Activated naive CD4-positive, alpha-beta T cell treated with anti-CD3 and anti-CD28 coated beads, Interleukin-2, amount 50 U/mL, for 16 hours (primary cell): Measurements from ENCODE around the gene SEMA5B.
A peak's percentile ranks its signal among the peaks of the same experiment; 100 is the strongest.

Source experiments
- DNase-seq: peaks from one replicate; pipeline ENCODE4 v3.0.0-alpha.2; 2020

The SEMA5B gene

DNA sequence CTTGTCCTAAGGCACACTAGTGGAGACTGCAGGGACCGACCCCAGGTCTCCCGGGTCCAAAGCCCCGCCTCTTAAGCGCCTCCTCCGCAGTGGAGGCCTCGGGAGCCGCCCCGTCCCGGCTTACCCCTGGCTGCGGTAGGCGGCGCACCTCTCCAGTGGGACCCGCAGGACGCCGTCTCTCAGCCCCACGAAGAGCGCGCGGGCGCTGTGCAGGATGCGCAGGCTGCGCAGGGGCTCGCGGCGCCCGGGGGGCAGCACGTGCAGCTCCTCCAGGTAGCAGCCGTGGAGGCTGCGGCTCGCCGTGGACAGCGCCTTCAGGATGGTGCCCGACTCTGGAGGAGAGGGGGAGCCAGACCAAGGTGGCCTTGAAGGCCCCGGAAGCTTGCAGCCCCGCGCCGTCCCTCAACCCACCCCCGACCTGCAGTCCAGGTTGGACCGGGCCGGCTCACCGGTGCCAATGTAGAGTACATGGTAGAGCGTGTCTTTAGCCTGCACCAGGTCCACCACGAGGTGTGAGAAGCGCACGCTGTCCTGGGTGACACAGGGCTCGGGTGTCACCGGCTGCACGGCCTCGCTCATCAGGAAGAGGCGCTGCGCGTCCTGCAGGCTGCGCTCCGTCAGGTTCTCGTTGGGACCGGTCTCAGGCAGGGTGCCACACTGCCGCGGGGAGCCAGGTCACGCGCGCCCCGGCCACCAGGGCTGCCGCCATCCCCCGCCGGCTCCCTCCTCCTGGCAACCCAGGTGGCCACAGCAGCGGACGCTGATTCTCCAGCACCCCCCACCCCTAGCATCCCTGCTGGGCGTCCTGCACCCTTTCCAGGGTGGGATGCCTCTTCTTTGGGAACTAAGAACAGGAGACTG lies 105.5 kb downstream of the SEMA5B start:
- peak; percentile 21 for DNase-seq

DNA sequence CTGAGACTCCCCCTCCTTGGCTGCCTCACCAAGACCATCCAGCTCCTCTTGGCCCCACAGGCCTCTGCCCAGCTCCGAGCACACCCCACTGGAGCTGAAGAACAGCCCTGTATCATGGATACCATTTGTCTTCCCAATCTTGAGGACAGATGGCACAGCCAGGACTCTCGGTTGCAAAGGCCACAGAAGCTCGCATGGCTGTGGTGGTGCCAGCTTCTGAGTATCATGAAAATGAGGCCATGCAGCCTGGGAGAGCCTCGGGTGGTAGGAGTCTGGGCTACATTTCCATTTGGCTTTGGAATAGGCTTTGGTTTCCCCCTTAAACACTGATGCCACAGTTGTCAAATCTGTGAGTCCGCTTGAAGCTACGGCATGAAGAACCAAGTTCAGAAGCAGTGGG lies 106.6 kb downstream of the SEMA5B start:
- DNase-seq: no peak

DNA sequence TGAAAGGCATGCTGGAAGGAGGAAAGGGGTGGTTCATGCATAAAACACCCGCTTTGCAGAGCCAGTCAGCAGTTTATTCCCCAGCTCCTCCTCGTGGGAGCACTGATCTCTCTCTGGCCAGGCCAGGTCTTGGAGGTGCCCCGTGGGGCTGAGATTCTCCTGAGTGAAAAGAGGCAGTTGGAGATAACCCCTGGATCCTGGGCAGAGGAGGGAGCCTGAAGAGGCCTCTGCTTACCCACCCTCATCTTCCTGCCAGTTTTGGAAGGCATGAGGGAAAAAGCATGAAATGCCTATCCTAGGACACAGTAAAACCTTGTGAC lies 108.3 kb downstream of the SEMA5B start:
- DNase-seq: no peak

DNA sequence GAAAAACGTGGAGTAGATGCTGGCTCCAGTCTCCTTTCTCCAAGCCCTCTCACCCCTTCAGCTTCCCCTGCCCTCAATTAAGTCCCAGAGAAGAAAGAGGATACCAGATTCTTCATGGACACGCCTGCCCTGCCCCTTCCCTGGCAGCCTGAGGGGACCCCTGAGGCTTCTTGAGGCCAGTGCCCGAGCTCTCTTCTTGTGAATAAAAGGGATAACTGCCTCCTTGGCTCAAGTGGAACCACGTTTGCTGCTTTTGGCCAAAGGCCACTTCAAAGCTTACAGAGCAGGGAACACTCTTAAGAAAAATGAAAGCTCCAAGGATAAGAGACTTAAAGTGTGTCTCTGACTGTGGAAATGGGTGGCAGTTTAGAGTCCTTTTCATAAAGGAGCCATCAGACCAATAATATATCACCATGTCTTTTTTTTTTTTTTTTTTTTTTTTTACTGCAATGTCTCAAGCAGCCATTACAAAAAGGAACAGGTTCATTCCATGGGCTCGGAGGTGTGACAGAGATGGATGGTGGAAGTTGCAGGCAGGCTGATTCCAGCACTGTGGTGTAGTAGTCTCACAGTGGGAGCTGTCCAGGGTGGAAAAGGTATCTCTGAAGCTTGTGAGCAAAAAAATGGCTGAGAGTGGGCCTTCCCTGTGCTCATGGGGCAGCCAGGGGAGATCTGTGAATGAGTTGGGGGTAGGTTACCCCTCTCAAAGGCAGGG lies 108.8 kb downstream of the SEMA5B start:
- DNase-seq: no peak

DNA sequence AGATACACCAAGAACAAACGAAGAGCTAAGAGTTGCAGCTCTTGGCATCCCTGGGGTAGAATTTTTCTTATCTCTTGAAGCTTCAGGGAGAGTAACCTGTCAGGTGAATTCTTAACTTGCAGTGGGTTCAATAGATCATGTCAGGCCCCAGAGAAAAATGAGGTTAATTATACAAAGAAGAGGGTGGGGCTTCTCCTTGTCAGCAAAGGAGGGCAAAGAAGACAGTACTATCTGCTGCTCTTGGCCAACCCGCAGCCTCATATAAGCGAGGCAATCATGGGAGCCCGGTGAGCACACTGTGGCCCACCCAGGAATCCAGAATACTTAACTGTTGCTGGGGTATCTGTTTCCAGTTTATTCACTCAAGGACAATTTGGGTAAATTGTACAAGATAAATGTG lies 110.2 kb downstream of the SEMA5B start:
- DNase-seq: no peak

DNA sequence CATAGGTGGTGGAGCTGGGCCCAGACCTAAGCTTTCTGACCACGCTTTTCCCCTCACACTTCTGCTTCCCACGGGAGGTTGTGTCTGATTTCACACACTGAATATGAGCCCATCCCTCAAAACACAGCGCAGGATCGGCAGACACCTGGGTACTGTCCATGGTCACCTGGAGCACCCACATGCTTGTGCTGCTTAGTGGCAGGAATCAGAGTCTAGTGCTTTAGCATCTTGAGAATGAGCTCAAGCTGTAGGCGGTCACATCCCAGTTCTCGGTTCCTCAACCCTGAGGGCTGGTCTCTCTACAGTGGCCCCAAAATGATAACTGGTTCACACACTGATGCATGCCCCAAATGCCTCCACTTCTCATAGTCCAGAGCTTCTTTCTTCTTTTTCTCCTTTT lies 111.0 kb downstream of the SEMA5B start:
- no peak for DNase-seq

DNA sequence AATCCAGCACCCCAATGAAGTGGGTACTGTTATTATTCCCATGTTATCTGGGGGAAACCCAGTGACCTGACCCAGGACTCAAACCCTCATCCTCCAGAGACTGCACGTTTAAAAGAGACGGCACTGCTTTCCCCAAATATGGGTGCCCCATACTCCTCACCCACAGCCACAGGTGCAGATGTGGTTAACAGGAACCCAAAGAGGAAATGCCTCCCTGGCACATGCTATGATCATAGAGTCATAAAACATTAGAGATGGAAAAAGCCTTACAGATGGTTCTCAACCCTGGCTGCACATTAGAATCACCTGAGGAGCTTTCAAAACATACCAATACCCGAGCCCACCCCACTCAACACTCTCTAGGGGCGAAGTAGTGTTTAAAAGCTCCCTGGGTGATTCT lies 111.5 kb downstream of the SEMA5B start:
- DNase-seq: no peak

DNA sequence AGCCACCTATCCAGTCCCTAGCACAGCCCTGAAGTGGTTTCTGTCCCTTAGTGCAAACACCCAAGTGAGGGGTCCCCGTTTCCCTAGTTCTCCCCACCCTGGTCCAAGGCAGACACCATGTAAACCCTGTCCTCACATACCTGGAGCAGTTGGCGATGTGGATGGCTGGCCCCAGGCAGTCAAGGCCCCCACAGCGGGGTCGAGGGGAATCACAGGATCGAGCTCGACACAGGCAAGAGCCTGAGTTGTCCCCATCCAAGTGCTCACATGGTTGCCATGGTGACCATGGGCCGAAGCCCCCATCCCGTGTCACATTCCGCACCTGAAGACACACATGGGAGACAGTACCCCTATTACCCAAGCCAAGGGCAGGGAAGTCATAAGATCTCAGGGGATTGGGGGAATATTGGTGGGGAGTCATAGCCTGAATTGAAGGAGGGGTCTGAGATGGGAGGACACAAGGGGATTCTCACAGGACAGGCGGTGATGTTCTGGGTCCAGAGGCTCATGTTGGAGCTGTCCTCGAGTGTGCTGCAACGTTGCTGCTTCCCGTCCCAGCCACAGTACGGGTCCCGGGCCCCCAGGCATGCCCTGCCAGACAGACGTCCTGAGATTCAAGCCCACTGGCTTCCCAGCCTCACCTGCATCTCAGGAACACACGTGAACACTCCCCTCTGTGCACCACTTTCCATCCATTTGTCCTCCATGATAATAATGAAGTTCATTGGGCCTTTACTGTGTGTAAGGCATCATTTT lies 112.1 kb downstream of the SEMA5B start:
- no peak for DNase-seq

DNA sequence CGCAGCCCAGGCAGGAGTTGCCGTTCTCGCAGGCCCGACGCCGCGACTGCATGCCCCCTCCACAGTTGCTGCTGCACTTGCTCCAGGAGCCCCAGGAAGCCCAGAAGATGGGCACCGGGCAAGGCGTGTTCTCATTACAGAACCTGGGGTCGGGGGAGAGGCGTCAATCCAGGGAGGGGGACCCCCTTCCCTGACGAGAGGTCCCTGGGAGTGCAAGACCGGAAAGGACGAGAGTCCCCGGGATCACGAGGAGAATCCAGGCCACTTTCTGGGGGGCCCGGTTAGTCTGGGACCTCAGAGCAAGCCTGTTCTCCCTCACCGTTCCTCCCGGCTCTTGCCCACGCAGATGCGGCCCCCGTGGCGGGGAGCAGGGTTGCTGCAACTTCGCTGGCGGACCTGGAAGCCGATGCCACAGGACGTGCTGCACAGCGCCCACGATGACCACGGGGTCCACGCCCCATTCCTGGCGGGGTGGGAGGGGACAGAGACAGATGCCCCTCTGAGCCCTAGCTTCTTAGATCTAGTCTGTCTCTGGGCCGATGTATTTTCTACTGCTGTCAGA lies 113.9 kb downstream of the SEMA5B start:
- no peak for DNase-seq

DNA sequence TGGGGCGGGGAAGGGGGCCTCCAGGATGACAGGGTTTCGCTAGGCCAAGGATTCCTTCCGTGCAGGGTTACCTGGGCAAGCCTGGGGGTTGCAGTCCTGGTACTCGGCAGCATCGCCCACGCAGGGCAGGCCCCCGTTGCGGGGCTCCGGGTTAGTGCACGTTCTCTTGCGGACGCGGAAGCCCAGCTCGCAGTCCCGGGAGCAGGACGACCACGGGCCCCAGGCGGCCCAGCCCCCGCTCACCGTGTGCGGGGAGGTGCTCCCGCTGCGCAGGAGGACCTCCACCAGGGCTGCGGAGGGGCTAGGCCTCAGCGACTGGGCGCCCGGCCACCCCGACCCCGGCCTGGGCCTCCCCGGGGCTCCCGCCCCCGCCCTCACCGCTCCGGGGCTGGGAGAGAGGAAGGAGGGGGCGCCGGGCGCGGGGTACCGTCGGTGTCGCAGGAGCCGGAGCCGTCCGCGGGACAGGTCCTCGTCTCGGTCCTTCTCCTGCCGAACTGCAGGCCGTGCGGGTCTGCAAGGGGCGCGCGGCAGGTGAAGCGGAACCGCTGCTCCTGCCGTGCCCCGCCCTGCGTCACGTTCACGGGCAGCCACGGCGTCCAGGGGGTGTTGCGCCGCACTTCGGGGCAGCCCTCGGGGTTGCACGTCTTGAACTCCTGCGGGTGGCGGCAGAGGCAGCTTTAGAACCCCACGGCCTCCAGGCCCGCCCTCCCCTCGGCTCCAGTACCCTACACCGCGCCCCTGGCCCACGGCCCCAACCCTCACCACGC lies 114.6 kb downstream of the SEMA5B start:
- DNase-seq: no peak

DNA sequence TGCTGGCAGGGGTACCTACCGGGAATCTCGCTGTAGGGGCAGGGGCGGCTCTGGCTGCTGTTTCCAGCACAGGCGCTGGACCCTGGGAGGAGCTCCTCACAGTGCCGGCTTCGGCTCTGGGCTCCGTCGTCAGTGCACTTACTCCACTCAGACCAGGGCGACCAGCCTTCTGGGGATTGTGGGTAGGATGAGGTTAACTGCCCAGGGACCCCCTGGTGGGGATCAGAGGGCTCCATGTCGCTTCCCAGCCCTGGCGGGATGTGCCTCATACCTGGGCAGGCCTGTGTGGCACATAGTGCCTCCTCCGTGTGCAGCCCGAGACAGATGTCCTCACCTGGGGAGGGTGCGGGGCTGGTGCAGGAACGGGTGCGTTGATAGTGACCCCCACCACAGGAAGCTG lies 115.7 kb downstream of the SEMA5B start:
- DNase-seq: no peak

DNA sequence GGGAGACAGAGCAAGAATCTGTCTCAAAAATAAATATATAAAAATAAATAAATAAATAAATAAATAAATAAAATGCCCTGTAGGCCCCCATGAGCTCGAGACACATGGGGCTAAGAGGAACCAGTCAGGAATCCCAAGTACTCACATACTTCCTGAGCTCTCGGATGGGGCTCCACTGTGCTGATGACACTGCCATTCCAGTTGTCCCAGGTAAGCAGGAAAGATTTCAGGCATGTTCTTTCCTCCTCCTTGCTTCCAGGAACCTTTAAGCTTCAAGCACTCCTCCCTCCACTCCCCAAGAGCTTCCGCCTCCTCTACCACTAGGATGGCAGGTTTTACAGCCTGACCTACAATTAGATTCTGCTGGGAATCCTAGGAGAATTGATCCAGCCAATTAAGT lies 119.3 kb downstream of the SEMA5B start:
- DNase-seq: no peak

DNA sequence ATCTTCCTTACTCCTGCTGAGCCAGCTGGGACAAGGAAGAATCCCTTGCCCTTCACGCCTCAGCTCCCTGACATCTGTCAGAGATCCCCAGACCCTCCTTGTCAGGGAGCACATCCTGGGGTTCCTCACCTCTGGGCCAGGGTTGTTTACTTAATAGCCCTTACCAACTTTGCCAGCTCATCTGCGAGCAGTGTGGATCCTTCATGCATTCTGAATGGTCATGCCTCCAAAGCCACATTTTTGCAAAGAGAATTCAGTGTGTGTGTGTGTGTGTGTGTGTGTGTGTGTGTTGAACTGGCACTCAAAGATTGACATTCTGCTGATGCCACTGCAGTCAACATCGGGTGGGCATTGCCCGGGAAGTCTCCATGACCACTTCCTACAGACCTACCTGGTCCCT lies 120.1 kb downstream of the SEMA5B start:
- DNase-seq: no peak

DNA sequence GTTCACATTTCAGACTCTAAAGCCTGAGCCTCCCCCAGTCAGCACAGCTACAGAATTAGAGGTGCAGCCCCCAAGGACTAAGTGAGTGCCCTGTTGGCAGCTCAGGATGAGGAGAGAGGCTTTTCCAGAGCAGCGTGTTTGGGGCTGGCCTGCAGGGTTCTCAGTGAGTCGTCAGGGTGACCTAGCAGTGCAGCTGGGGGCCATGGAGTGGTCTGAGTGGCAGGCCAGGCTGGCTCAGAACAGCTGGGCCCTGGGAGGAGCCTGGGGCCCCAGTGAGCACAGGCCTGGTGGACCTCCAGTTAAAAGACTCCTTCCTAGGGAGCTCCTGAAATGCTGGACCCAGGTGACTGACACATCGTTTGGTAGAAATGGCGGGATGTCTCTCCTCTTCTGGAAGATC lies 124.4 kb downstream of the SEMA5B start:
- no peak for DNase-seq

DNA sequence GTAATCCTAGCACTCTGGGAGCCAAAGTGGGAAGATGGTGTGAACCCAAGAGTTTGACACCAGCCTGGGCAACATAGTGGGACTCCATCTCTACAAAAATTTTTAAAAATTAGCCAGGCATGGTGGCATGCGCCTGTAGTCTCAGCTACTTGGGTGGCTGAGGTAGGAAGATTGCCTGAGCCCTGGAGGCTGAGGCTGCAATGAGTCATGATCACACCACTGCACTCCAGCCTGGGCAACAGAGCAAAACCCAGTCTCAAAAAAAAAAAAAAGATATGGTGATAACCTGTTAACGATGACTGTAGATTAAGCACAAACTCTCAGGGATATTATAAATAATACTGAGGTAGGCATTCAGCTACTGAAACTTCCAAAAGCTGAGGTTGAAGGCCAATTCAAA lies 125.2 kb downstream of the SEMA5B start:
- no peak for DNase-seq

DNA sequence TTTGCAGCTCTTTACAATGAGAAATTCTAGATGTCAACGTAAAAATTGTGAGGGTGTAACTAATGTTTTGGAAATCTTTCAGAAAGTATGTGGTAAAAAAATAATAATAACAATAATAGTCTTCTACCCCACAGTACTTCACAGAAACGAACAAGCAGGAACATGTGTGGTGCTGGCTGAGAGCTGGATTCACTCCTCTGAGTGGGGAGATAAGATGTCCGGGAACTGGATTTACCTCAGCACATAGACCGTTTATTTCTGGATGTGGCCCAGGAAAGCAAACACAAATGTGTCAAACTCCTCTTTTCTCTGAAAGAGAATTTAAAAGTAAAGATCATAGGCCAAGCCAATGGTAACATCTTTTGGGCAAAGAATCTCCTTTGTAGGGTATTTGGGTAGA lies 129.3 kb downstream of the SEMA5B start:
- no peak for DNase-seq

DNA sequence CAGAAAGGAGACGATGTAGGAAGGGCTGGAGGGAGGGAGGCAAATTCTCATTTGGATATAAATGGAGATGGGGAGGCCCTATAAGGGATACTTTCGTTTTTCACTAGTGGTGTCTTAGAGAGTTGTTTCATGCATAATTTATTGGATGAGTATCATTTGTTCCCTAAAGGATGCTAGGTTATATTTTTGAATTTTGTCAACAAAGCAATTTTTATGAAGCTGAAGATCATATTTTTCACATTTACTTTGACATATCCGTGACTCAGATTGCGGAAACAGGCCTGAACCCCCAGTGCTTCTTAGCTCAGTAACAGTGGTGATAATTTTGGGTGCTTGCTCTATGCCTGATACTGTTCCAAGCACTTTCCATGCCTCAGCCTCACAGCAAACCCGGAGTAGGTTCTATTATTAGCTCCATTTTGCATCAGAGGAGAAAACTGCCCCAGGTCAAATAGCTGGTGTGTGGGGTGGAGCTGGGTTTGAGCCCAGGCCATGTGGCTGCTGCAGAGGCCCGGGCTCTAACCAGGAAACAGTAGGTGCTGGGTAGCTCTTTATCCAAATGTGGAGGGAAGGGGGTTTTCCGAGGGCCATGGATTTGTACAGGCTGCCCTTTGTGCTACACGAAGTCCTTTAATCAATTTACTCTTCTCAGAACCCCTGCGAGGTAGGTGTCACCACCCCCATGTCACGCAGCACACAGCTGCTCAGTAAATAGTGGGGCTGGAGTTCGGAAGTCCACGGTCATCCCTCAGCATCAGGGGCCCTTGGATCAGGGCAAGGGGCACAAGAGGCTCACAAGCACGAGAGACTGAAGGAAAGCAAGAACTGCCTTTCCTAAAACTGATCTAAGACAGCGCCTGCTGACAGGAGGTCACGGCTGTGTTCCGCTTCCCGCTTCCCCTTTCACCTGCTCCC lies 133.6 kb downstream of the SEMA5B start:
- no peak for DNase-seq

DNA sequence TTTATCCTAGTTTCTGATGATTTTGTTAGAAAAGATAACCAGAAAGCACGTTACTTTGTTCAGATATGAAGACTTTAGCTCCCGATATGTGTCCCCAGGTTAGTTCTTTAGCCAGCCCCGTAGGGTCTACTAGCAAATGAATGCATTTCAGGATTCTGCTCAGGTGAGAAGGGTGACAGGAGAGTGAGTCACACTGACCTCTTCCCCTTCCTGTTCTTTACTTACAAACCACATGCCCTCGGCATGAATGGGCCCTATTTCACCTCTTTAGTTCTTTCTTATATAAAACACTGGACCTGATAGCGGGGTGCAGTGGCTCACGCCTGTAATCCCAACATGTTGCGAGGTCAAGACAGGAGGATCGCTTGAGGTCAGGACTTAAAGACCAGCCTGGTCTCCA lies 134.3 kb downstream of the SEMA5B start:
- no peak for DNase-seq

DNA sequence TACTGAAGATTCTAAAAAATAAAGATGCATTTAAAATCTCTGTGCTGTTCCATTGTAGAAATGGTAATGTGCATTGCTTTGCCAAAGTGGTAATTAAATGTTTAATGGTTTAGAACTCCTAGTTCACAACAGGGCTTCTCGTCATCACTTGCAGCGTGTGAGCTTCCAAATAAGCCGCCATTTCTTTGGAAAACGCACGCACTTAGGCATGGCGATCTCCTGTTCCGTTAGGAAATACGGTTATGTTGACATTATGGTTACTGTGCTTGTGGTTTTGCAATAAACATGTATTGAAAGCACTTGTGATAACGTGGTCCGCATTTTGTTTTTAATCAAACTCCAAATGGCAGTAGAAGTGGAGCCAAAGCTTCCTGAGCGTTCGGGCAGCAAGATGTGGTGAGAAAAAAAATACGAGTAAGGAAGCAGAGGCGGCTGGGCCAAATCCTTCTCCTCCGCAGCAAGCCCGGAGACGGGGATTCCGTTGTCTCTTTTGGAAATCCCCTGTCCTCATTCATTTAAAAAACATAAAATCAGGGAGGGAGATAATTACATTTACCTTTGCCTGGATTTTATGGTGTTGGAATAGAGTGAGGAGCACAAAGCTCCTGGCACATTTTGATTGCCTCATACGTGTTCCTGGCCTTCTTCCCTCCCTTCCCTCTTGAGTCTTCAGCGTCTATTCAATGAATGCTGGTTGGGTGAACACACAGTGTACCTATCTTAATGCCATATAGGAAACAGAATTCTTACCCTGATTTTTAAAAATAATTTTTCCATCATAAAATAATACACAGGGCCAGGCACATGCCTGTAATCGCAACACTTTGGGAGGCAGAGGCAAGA lies 135.2 kb downstream of the SEMA5B start:
- DNase-seq: no peak

DNA sequence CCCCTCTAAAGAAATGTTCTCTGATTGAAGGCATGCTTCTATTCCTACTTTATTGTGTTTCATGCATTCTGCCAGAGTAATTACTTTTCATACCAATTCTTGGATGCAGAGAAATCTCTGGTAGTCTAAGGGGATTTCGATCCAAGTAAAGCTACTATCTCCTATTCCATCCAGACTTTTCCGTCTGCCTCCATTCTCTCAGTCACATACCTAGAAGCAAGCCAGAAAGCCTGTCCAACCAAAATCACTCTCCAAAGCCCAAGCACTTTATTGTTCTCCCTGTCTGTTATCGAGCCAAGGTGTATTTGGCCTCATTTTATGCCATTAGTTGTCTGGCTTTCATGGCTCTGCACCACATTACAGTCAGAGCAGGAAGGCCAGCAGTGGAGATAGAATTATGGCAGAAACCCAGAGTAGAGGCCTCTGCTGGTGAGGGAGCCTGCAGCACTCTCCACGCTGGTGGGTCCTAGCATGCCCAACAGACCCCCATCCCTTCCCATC lies 136.8 kb downstream of the SEMA5B start:
- DNase-seq: no peak
